Measurements from ENCODE around the gene MINDY2.

GRCh38 chr15:58856086-58856485, 85.0 kb downstream of the MINDY2 start:
- no peak for TF ChIP-seq CTCF (IDR thresholded peaks at IDR 0.05)
- TF ChIP-seq SMAD4 (CRISPR knock-in tag; IDR thresholded peaks at IDR 0.05) = no peak

Measured in WTC11 (cell line).